ENCODE data around the gene ACADVL.

DNA sequence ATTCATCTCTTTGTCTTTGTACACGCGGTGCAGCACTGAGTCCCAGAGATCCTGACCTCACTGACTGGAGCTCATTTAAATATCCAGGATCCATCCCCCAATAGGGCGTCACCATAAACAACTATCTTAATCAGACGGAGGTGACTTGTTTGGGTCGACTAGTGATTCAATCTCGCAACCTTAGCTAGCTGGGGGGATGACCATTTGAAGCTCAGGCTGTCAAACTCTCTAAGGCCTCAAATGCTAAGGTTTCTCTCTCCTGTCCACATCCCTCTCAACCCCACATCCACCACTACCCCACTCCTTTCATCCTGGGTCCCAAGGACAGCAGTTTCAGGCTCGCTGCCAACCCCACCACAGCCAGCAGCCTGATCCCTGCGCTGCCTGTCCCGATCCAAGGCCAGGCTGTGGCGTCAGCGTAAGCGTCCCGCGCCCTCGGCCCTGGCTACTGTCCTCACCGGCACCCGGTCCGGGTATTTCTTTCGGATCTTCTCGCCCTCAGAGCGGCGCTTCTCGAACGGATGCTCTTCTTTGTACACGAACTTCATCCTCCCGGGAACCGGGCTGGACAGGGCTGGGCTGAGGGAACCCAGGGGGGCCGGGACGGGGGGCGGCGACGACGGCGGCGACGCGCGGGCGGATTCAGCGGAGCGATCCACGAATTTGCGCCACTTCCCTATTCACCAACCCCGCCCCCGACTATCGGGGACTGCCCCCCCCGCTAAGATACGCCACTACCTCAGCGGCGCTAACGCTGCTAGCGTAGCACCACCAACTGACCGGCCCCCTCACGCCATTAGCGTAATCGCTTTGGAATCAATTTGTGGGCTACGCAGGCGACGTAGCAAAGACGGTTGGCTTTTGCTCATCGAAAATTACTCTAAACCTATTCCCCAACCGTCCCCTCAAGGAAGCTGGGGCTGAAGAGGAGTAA lies 22.3 kb downstream of the ACADVL start, which contains the start of gene GABARAP:
- no peak for TF ChIP-seq EZH2 (IDR thresholded peaks at IDR 0.05; ENCODE audit: borderline replicate concordance, insufficient read depth, low read depth, low read length, poor library complexity, severe bottlenecking)
- TF ChIP-seq CTCF (IDR thresholded peaks at IDR 0.05) = no peak

Measured in B cell (primary cell).